ENCODE data around the gene EPS15. TPM values are rescaled to one million over a fixed set of nuclear protein-coding genes. Genes with fewer than 3 reads are reported as not detected.
"Not testable (repeated sequence)": the region's sequence is repeated elsewhere in the genome, so short reads cannot be mapped to it uniquely, and the experiment has no call there.

EPS15 gene
- total RNA-seq, 1 donor from 2014 or later, result 42.0 TPM

DNA sequence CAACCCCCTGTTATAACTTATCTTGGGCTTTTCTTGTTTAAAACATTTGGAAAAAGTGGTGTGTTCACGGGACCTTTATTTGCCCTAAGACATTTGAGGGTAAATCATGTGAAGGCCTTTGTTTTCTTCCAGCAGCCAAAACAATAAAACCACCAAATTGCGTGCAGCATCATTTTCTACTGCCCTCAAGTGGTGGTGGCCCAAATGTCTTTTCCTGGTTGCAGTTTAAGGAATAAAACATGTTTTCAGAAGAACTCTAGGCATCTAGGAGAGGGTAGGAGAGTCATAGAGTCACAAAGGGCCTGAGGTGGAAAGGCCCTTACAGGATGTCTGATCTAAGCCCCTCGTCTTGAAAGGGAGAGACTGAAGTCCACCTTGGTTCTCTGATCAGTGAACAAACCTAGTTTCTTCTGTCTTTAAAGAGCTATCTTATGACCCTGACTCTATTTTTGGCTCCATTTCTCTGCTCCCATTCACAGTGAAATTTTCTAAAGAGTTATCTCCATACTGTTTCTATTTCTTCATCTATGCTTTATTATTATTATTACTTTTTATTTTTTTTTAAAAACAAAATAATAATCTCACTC lies 16.0 kb upstream of the EPS15 start:
- Histone ChIP-seq H3K36me3 (no peaks in the 10 kb centered on the region), H3K9ac (no peak overlapping the region), H4K20me1 (ENCODE audit: low read depth) (no peaks in the 10 kb centered on the region), H3K4me2 (peak overlapping the region; percentile 8), H3K27ac (no peak overlapping the region), H3K4me1 (peaks cover 10% of the 10 kb centered on the region), H2AFZ (replicated peaks) (peak overlapping the region; percentile 51), H3K9me3 (ENCODE audit: low read depth) (no peaks in the 10 kb centered on the region), H3K79me2 (ENCODE audit: low read depth) (no peaks in the 10 kb centered on the region), H3K27me3 (no peaks in the 10 kb centered on the region), H3K4me3 (no peak overlapping the region), H3F3A (ENCODE audit: low read depth) (no peaks in the 10 kb centered on the region)
- peaks cover 6% of the 10 kb centered on the region for H3K4me1 Mint-ChIP-seq
- DNase-seq (ENCODE audit: low spot score), result peak; percentile 48
- no peak overlapping the region for H3K4me3 Mint-ChIP-seq
- H3K9me3 Mint-ChIP-seq, result peaks cover 2% of the 10 kb centered on the region
- H3K36me3 Mint-ChIP-seq, result no peaks in the 10 kb centered on the region
- no peak overlapping the region for H3K27ac Mint-ChIP-seq
- TF ChIP-seq, protein P1, sequence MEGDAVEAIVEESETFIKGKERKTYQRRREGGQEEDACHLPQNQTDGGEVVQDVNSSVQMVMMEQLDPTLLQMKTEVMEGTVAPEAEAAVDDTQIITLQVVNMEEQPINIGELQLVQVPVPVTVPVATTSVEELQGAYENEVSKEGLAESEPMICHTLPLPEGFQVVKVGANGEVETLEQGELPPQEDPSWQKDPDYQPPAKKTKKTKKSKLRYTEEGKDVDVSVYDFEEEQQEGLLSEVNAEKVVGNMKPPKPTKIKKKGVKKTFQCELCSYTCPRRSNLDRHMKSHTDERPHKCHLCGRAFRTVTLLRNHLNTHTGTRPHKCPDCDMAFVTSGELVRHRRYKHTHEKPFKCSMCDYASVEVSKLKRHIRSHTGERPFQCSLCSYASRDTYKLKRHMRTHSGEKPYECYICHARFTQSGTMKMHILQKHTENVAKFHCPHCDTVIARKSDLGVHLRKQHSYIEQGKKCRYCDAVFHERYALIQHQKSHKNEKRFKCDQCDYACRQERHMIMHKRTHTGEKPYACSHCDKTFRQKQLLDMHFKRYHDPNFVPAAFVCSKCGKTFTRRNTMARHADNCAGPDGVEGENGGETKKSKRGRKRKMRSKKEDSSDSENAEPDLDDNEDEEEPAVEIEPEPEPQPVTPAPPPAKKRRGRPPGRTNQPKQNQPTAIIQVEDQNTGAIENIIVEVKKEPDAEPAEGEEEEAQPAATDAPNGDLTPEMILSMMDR (IDR thresholded peaks at IDR 0.05), result peak; percentile 68
- TF ChIP-seq EZH2 (IDR thresholded peaks at IDR 0.05) (no peak), EZH2phosphoT487 (IDR thresholded peaks at IDR 0.05) (no peak)
- no peaks in the 10 kb centered on the region for H3K27me3 Mint-ChIP-seq (ENCODE audit: insufficient read depth, low read depth)

DNA sequence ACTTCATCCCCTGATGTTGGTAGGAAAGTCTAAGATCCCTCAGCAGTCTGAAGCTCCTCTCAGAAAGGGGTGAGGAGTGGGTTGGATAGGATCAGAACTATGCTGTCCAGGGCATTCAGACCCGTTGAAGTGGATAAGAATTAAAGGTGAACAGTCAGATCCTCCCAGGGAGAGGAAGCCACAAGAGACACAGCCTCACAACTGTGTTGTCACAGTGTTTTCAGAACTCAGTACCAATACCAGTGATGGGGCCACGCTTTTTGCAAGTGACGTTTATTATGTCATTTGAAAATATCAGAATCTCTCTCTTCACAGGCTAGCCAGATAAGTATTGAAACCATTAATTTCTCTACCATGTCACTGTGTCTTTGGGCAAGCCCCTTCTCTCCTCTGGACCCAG lies 15.4 kb upstream of the EPS15 start:
- Histone ChIP-seq H3K36me3 (no peaks in the 10 kb centered on the region), H3K27me3 (no peaks in the 10 kb centered on the region), H3K4me1 (peaks cover 10% of the 10 kb centered on the region), H4K20me1 (ENCODE audit: low read depth) (no peaks in the 10 kb centered on the region), H3K9ac (no peak overlapping the region), H2AFZ (replicated peaks) (peak overlapping the region; percentile 51), H3K79me2 (ENCODE audit: low read depth) (no peaks in the 10 kb centered on the region), H3K9me3 (ENCODE audit: low read depth) (no peaks in the 10 kb centered on the region), H3K27ac (no peak overlapping the region), H3K4me3 (no peak overlapping the region), H3F3A (ENCODE audit: low read depth) (no peaks in the 10 kb centered on the region), H3K4me2 (peak overlapping the region; percentile 8)
- peak; percentile 40 for DNase-seq (ENCODE audit: low spot score)
- H3K36me3 Mint-ChIP-seq, result no peaks in the 10 kb centered on the region
- H3K4me3 Mint-ChIP-seq, result no peak overlapping the region
- no peaks in the 10 kb centered on the region for H3K27me3 Mint-ChIP-seq (ENCODE audit: insufficient read depth, low read depth)
- peaks cover 6% of the 10 kb centered on the region for H3K4me1 Mint-ChIP-seq
- TF ChIP-seq EZH2phosphoT487 (IDR thresholded peaks at IDR 0.05), result no peak
- TF ChIP-seq, protein P1 (IDR thresholded peaks at IDR 0.05), result no peak
- H3K27ac Mint-ChIP-seq, result no peak overlapping the region
- H3K9me3 Mint-ChIP-seq, result peaks cover 2% of the 10 kb centered on the region

DNA sequence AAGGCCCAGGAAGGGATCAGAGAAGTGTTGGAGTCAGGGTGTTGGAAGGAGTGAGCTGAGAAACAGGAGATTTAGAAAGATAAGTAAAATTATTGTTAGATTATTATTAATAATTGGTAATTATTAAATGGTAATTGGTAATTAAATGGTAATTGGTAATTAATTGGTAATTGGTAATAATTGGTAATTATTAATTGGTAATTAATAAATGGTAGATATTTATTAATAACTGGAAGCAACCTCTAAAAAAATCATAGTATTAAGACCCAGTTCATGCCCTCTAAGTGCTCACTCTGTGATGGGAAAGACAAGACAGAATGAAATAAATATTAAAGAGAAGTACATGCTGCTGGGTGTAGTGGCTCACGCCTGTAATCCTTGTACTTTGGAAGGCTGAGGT lies 13.8 kb upstream of the EPS15 start:
- no peaks in the 10 kb centered on the region for H3F3A ChIP-seq (ENCODE audit: low read depth)
- no peak overlapping the region for H3K4me3 Mint-ChIP-seq
- no peaks in the 10 kb centered on the region for H3K36me3 Mint-ChIP-seq
- DNase-seq (ENCODE audit: low spot score), result no peak
- H3K27me3 Mint-ChIP-seq (ENCODE audit: insufficient read depth, low read depth), result no peaks in the 10 kb centered on the region
- H3K27me3 ChIP-seq, result no peaks in the 10 kb centered on the region
- peaks cover 6% of the 10 kb centered on the region for H3K4me1 Mint-ChIP-seq
- no peak overlapping the region for H2AFZ ChIP-seq (replicated peaks)
- no peak overlapping the region for H3K27ac ChIP-seq
- H4K20me1 ChIP-seq (ENCODE audit: low read depth), result no peaks in the 10 kb centered on the region
- H3K9ac ChIP-seq, result no peak overlapping the region
- no peaks in the 10 kb centered on the region for H3K36me3 ChIP-seq
- H3K4me2 ChIP-seq, result no peak overlapping the region
- H3K4me1 ChIP-seq, result peaks cover 10% of the 10 kb centered on the region
- no peaks in the 10 kb centered on the region for H3K9me3 ChIP-seq (ENCODE audit: low read depth)
- no peak overlapping the region for H3K27ac Mint-ChIP-seq
- H3K4me3 ChIP-seq, result no peak overlapping the region
- H3K9me3 Mint-ChIP-seq, result peaks cover 2% of the 10 kb centered on the region
- TF ChIP-seq EZH2 (IDR thresholded peaks at IDR 0.05) (no peak), EZH2phosphoT487 (IDR thresholded peaks at IDR 0.05) (no peak)
- TF ChIP-seq, protein P1 (IDR thresholded peaks at IDR 0.05), result no peak
- no peaks in the 10 kb centered on the region for H3K79me2 ChIP-seq (ENCODE audit: low read depth)

DNA sequence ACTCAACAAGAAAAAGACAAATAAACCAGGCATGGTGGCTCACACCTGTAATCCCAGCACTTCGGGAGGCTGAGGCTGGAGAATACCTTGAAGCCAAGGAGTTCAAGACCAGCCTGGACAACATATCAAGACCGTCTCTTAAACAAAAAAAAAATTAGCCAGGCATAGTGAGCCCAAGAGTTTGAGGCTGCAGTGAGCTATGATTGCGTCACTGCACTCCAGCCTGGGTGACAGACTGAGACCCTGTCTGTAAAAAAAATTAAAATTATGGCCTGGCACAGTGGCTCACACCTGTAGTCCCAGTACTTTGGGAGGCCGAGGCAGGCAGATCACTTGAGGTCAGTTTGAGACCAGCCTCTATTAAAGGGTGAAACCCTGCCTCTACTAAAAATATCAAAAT lies 11.4 kb upstream of the EPS15 start:
- not testable (repeated sequence) for H3K79me2 ChIP-seq (ENCODE audit: low read depth); H3K36me3 Mint-ChIP-seq; H3K9me3 ChIP-seq (ENCODE audit: low read depth); H3K4me1 Mint-ChIP-seq; H3K4me3 Mint-ChIP-seq; H3K27me3 Mint-ChIP-seq (ENCODE audit: insufficient read depth, low read depth); H3K36me3 ChIP-seq; H3K27ac ChIP-seq; H3K9me3 Mint-ChIP-seq; DNase-seq (ENCODE audit: low spot score); H3K27ac Mint-ChIP-seq; H3F3A ChIP-seq (ENCODE audit: low read depth); H3K4me1 ChIP-seq; H2AFZ ChIP-seq (replicated peaks); H3K9ac ChIP-seq; H3K27me3 ChIP-seq; H3K4me3 ChIP-seq; H3K4me2 ChIP-seq; H4K20me1 ChIP-seq (ENCODE audit: low read depth)

Measured in neural progenitor cell (in vitro differentiated cells).